ENCODE results near the gene PRAMEF11. TPM values are rescaled to one million over a fixed set of nuclear protein-coding genes. Genes with fewer than 3 reads are reported as not detected.
"Not testable (repeated sequence)": the region's sequence is repeated elsewhere in the genome, so short reads cannot be mapped to it uniquely, and the experiment has no call there.

Gene PRAMEF11
- polyA plus RNA-seq, result not detected

DNA sequence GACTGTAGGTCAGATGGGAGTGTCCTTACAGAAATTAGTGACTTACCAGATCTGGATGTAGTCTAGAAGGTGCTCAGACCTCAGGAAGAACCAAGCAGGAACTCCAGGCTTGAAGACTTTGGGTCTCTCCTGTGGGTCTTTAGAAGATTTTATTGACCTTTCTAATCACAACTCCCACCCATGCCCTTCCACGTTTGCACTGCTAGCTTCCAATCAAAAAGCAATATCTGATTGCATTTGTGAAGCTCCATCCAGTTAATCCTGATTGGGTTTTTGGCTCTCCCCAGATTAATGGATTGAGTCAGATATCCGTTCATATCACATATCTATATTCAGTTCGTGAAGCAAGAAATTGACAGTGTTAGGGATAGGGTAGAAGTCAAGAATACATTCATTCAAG, at the start of gene PRAMEF11:
Gene PRAMEF11, minus strand, starts transcription at position 101 of the 400 bp plus-strand sequence. CDS start 2,621 bp downstream, outside the sequence.
- H3K27ac Mint-ChIP-seq; H3K4me1 Mint-ChIP-seq; H3K27me3 Mint-ChIP-seq (ENCODE audit: low read depth in 3 of 3); H3K4me3 Mint-ChIP-seq; H3K36me3 Mint-ChIP-seq; DNase-seq; H3K9me3 Mint-ChIP-seq: not testable (repeated sequence)

DNA sequence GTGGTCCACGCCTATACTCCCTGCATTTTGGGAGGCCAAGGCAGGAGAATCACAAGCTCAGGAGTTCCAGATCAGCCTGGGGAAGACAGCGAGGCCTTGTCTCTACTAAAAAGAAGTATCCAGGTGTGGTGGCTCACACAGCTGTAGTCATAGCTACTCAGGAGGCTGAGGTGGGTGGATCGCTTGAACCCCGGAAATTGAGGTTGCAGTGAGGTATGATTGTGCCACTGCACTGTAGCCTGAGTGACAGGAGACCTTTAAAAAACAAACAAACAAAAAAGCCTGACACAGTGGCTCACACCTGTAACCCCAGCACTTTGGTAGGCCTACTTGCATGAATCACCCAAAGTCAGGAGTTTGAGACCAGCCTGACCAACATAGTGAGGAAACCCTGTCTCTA, 47.2 kb upstream of the PRAMEF11 start:
- H3K4me1 Mint-ChIP-seq; DNase-seq; H3K27ac Mint-ChIP-seq; H3K4me3 Mint-ChIP-seq; H3K27me3 Mint-ChIP-seq (ENCODE audit: low read depth in 3 of 3); H3K36me3 Mint-ChIP-seq; H3K9me3 Mint-ChIP-seq: not testable (repeated sequence)

DNA sequence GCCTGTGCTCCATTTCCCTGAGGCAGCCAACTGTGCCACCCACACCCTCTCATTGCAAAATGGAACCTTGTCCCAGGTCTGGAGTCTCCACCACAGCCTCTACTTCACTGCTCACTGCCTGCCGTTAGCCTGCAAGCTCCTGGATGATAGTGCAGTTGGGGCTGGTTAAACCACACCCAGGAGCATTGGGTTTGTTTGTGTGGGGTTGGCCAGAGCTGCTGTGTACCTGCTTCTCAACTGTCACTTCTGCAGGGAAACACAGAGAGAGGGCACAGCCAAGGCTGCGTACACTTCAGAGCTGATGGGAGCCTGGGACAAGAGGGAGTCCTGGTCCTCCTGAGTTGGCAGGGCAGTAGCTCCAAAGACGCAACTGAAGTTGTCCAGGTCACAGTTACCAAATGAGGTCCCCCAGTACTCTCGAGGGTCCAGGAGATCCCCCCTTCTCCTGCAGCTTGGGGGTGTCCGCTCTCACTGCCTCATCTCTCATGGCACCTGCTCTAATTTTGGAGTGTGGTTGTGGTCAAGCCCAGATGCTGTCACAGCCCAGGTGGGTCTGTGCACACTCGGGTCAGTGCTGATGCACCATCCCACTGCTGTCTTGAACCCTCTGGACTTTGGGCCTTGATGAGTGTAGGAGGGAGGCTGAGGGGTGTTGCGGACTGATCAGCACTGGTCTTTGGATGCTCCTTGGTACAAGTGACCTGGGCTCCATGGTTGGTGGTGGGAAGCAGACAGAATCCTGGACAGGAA, 32.1 kb upstream of the PRAMEF11 start:
- DNase-seq; H3K27ac Mint-ChIP-seq; H3K36me3 Mint-ChIP-seq; H3K4me1 Mint-ChIP-seq; H3K9me3 Mint-ChIP-seq; H3K4me3 Mint-ChIP-seq; H3K27me3 Mint-ChIP-seq (ENCODE audit: low read depth in 3 of 3): not testable (repeated sequence)

DNA sequence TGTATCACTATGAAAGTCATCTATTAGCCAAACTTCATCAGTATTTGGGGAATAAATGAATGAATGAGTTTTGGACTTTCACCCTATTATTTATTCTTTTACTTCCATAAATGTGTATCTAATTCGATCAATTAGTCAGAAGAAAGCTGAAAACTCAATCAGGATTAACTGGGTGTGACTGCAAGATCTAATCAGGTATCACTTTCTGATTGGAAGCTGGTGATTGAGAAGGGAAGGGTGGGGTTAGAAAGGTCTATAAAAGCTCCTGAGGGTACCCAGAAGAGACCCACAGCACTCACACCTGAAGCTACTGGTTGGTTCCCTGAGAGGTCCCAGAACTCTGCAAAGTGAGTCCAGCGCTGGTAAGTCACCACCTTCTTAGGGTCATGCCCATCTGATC, 25.6 kb upstream of the PRAMEF11 start, which contains the start of gene PRAMEF2:
Gene PRAMEF2, plus strand, starts transcription at position 301 of the 400 bp plus-strand sequence. CDS start 1,924 bp downstream, outside the sequence.
- H3K4me3 Mint-ChIP-seq, H3K9me3 Mint-ChIP-seq, H3K4me1 Mint-ChIP-seq, H3K27ac Mint-ChIP-seq, H3K36me3 Mint-ChIP-seq, DNase-seq: not testable (repeated sequence)
- H3K27me3 Mint-ChIP-seq (ENCODE audit: low read depth in 3 of 3), result peaks cover 0 to 11% (median under 1%) of the 10 kb centered on the region in 3 donors

DNA sequence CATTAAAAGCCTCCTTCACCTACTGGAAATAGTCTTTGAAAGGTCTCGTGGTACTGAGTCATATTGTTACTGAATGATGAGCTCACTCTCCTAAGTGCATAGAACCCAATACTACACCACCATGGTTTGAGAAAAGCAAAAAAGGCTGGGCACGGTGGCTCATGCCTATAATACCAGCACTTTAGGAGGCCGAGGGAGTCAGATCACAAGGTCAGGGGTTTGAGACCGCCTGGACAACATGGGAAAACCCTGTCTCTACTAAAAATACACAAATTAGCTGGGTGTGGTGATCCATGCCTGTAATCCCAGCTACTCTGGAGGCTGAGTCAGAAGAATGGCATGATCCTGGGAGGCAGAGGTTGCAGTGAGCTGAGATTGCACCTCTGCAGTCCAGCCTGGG, 20.6 kb upstream of the PRAMEF11 start:
- no peak for DNase-seq
- Mint-ChIP-seq H3K4me1 (no peaks in the 10 kb centered on the region), H3K27ac (no peak overlapping the region), H3K4me3 (no peak overlapping the region), H3K36me3 (no peaks in the 10 kb centered on the region), H3K27me3 (ENCODE audit: low read depth in 3 of 3) (peaks cover 0 to 12% (median 3%) of the 10 kb centered on the region in 3 donors), H3K9me3 (no peaks in the 10 kb centered on the region)

DNA sequence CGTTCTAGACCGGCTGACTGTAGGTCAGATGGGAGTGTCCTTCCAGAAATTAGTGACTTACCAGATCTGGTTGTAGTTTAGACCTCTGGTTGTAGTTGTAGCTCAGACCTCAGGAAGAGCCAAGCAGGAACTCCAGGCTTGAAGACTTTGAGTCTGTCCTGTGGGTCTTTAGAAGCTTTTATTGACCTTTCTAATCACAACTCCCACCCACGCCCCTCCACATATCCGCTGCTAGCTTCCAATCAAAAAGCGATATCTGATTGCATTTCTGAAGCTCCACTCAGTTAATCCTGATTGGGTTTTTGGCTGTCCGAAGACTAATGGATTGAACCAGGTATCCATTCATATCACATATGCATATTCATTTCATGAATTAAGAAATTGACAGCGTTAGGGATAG, 17.4 kb upstream of the PRAMEF11 start, which contains the start of gene HNRNPCL1:
Gene HNRNPCL1, minus strand, starts transcription at position 101 of the 400 bp plus-strand sequence. CDS start 431 bp downstream, outside the sequence.
- not testable (repeated sequence) for H3K27ac Mint-ChIP-seq; H3K9me3 Mint-ChIP-seq; H3K36me3 Mint-ChIP-seq; H3K4me1 Mint-ChIP-seq; DNase-seq; H3K4me3 Mint-ChIP-seq; H3K27me3 Mint-ChIP-seq (ENCODE audit: low read depth in 3 of 3)

DNA sequence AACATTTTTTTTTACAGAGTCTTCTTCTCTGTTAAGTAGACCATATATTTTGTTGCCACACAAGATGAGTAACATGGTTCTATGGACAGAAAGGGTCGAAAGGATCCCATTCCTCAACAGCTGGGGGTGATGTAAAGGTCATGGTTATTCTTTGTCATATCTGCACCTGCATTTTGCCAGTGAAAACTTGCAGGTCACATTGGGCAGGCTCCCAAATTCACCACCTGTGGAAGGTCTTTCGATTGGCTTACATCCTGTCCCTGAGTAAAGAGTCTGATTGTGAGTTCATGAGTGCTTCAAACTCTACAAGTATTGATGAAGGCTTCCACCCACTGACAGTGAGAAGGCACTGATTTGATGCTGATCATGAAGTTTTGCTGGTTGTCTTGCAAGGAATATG, 2.0 kb upstream of the PRAMEF11 start:
- not testable (repeated sequence) for H3K4me1 Mint-ChIP-seq; H3K9me3 Mint-ChIP-seq; H3K27me3 Mint-ChIP-seq (ENCODE audit: low read depth in 3 of 3); H3K36me3 Mint-ChIP-seq; DNase-seq; H3K27ac Mint-ChIP-seq; H3K4me3 Mint-ChIP-seq

DNA sequence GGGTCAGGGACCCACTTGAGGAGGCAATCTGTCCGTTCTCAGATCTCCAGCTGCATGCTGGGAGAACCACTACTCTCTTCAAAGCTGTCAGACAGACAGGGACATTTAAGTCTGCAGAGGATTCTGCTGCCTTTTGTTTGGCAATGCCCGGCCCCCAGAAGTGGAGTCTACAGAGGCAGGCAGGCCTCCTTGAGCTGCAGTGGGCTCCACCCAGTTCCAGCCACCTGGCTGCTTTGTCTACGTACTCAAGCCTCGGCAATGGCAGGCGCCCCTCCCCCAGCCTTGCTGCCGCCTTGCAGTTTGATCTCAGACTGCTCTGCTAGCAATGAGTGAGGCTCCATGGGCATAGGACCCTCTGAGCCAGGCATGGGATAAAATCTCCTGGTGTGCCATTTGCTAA, 12.1 kb downstream of the PRAMEF11 start:
- H3K36me3 Mint-ChIP-seq; H3K4me1 Mint-ChIP-seq; H3K27ac Mint-ChIP-seq; H3K9me3 Mint-ChIP-seq; DNase-seq; H3K27me3 Mint-ChIP-seq (ENCODE audit: low read depth in 3 of 3); H3K4me3 Mint-ChIP-seq: not testable (repeated sequence)

DNA sequence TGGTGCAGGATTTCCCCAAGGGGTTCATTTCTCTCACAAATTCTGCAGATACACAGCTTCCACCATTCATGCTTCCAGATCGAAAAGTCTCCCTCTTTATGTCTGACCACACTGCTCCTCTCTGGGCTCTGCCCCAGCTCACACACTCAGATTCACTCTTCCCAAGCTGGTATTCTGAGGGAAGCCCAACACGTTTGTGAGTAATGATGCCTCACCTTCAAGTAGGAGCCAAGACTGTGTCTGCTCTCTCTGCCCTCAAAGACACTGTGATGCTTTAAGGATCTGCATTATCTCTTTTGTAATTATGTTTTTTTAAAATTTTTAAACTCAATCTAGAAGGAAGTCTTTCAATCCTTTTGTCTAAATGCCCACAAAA, 19.8 kb downstream of the PRAMEF11 start:
- peaks cover 0 to 3% (median 0%) of the 10 kb centered on the region in 6 donors for H3K9me3 Mint-ChIP-seq
- H3K27me3 Mint-ChIP-seq (ENCODE audit: low read depth in 3 of 3), result peaks cover 1 to 18% (median 12%) of the 10 kb centered on the region in 3 donors
- H3K4me1 Mint-ChIP-seq, result no peaks in the 10 kb centered on the region
- H3K4me3 Mint-ChIP-seq, result no peak overlapping the region
- no peak overlapping the region for H3K27ac Mint-ChIP-seq
- no peak for DNase-seq
- H3K36me3 Mint-ChIP-seq, result no peaks in the 10 kb centered on the region

DNA sequence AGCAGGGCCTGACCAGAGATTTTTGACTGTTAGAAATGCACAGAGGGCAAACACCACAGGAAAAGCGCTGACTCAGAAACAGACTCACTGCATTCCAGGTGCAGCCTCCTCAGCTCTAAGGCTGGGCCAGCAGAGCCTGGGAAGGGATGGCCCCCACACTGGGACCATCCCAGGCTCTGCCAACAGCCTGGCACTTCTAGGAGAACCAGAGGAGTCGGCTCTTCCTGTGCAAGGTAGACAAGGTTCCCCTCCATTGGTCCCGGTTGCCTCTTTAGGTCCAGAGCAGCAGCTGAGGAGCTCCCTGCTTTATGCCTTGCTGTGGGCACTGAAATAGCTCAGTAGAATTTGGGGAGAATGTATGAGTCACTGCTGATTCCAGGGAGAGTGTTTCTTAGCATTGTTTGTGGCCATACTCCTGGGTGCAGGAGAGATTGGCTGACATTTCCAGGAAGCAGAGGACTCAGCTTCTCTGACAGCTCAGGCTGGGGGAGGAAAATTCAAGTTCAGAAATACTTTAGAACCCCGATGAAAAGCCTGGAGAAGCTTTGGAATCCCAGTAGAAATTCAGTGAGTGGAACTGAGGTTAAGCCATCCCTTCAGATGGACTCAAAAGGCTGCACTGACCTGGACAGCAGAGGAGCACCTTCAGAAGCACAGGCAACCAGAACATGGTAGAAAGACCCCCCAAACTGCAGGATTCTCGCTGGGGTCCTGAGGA, 20.4 kb downstream of the PRAMEF11 start:
- H3K4me1 Mint-ChIP-seq, result no peaks in the 10 kb centered on the region
- peaks cover 0 to 3% (median under 1%) of the 10 kb centered on the region in 6 donors for H3K9me3 Mint-ChIP-seq
- peaks cover 1 to 16% (median 12%) of the 10 kb centered on the region in 3 donors for H3K27me3 Mint-ChIP-seq (ENCODE audit: low read depth in 3 of 3)
- H3K4me3 Mint-ChIP-seq, result no peak overlapping the region
- H3K36me3 Mint-ChIP-seq, result no peaks in the 10 kb centered on the region
- no peak for DNase-seq
- H3K27ac Mint-ChIP-seq, result no peak overlapping the region

DNA sequence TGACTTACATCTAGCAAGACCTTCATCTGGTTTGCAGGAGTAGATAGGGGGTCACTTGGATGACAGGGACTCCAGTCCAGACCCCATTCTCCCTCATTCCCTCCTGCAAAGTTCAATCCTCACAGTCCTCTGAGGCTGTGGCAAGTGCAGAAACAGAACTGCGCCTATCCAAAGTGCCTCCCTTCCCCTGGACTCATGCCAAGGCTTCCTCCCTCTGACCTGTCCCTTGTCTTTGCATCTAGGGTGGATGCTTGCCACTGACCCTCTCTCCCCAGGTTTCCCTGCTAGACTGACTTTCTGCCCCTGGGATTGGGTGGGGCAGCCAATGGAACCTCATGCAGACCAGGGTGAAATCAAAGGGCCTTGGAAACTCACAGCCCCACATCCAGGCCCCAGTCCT, 21.3 kb downstream of the PRAMEF11 start:
- H3K27ac Mint-ChIP-seq, result no peak overlapping the region
- no peaks in the 10 kb centered on the region for H3K4me1 Mint-ChIP-seq
- H3K4me3 Mint-ChIP-seq, result no peak overlapping the region
- peaks cover 0 to 9% (median 4%) of the 10 kb centered on the region in 6 donors for H3K9me3 Mint-ChIP-seq
- no peak for DNase-seq
- peaks cover 0 to 13% (median 10%) of the 10 kb centered on the region in 3 donors for H3K27me3 Mint-ChIP-seq (ENCODE audit: low read depth in 3 of 3)
- no peaks in the 10 kb centered on the region for H3K36me3 Mint-ChIP-seq

DNA sequence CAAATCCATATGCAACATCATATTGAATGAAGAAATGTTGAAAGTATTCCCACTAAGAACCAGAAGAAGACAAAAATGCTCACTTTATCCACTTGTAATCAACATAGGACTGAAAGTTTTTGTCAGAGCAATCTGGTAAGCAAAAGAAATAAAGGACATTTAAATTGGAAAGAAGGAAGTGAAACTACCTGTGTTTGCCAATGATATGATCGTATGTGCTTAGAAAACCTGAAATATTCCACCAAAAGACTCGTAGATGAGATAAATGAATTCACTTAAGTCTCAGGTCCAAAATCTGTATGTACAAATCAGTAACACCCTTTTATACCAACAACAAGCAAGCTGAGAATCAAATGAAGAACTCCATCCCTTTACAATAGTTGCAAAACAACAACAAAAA, 31.5 kb downstream of the PRAMEF11 start:
- DNase-seq, result no peak
- peaks cover 0 to 2% (median 0%) of the 10 kb centered on the region in 6 donors for H3K9me3 Mint-ChIP-seq
- H3K36me3 Mint-ChIP-seq, result no peaks in the 10 kb centered on the region
- no peak overlapping the region for H3K4me3 Mint-ChIP-seq
- H3K27me3 Mint-ChIP-seq (ENCODE audit: low read depth in 3 of 3), result peaks cover 0 to 5% (median 4%) of the 10 kb centered on the region in 3 donors
- H3K27ac Mint-ChIP-seq, result no peak overlapping the region
- H3K4me1 Mint-ChIP-seq, result no peaks in the 10 kb centered on the region

DNA sequence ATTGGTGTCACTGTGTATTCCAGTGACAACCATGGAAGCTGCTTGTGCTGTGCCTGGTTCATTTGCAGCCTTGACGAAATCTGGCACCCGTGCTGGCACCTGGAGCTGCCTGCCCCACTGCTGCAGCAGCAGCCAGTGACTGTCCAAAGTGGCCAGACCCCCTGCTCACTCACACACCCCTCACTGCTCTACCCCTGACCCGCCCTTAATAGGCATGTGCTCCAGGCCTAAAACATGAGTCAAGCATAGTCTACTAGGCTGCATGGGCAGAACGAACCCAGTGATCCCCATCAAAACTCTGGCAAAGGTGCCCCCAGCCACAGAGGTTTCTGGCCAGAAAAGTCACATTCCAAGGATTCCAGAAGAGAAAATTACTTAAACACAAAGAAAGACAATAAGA, 32.3 kb downstream of the PRAMEF11 start:
- Mint-ChIP-seq H3K4me3 (no peak overlapping the region), H3K4me1 (no peaks in the 10 kb centered on the region), H3K9me3 (peaks cover 0 to 2% (median 0%) of the 10 kb centered on the region in 6 donors), H3K27me3 (ENCODE audit: low read depth in 3 of 3) (peaks cover 2 to 4% (median 3%) of the 10 kb centered on the region in 3 donors), H3K27ac (no peak overlapping the region), H3K36me3 (no peaks in the 10 kb centered on the region)
- DNase-seq, result no peak

DNA sequence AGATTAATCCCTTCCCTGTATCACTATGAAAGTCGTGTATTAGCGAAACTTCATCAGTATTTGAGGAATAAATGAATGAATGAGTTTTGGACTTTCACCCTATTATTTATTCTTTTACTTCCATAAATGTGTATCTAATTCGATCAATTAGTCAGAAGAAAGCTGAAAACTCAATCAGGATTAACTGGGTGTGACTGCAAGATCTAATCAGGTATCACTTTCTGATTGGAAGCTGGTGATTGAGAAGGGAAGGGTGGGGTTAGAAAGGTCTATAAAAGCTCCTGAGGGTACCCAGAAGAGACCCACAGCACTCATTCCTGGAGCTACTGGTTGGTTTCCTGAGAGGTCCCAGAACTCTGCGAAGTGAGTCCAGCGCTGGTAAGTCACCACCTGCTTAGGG, 40.1 kb downstream of the PRAMEF11 start, which contains the start of gene PRAMEF1:
Gene PRAMEF1, plus strand, starts transcription at position 301 of the 400 bp plus-strand sequence. CDS start 1,831 bp downstream, outside the sequence.
- not testable (repeated sequence) for H3K36me3 Mint-ChIP-seq; H3K27ac Mint-ChIP-seq; H3K27me3 Mint-ChIP-seq (ENCODE audit: low read depth in 3 of 3); DNase-seq; H3K4me1 Mint-ChIP-seq; H3K9me3 Mint-ChIP-seq; H3K4me3 Mint-ChIP-seq

Measured in immature natural killer cell (primary cell).